Skin epidermis (tissue), 12 donors: ENCODE results near the gene FUS.
"Not testable (repeated sequence)": the region's sequence is repeated elsewhere in the genome, so short reads cannot be mapped to it uniquely, and the experiment has no call there.

Experiments used
- H3K27ac ChIP-seq, 21 experiments: fragments of 200-600 bp; sonication (generic) in 11 of 21; one replicate each; pipeline ENCODE4 v1.5.0; 2020; ENCODE audit warnings: mild to moderate bottlenecking in 3 of 21, inconsistent platforms in 2 of 21, moderate library complexity in 2 of 21
- H3K4me3 ChIP-seq, 7 experiments: fragments of 200-600 bp; sonication (generic) in 2 of 7; one replicate each; pipeline ENCODE4 v1.5.0; 2020; ENCODE audit warnings: inconsistent platforms in 2 of 7, mild to moderate bottlenecking in 2 of 7, moderate library complexity in 1 of 7

FUS gene

GRCh38 chr16:31179747-31180459, at the start of gene FUS:
Gene FUS, plus strand, starts transcription at chr16:31180139. Its CDS starts 76 bp downstream, at chr16:31180215.
- peak within 1 kb of the TSS; percentile 71 to 99 (median 96) for H3K27ac ChIP-seq
- H3K4me3 ChIP-seq = peak within 1 kb of the TSS; percentile 73 to 100 (median 94)

- Histone ChIP-seq H3K4me3 (peak overlapping the region in 1 of 7 experiments; percentile 7), H3K27ac (peak overlapping the region in 20 of 21 experiments; percentile 51 to 85 (median 78))
These were observed 49.5 kb upstream of the FUS start for GRCh38 chr16:31130336-31130891.

GRCh38 chr16:31130899-31131298, 49.0 kb upstream of the FUS start:
- peak overlapping the region in 20 of 21 experiments; percentile 0 to 85 (median 78) for H3K27ac ChIP-seq
- H3K4me3 ChIP-seq = no peak overlapping the region

- no peak overlapping the region for H3K4me3 ChIP-seq
- H3K27ac ChIP-seq = peak overlapping the region in 15 of 21 experiments; percentile 0 to 85 (median 75)
These were observed 48.5 kb upstream of the FUS start for GRCh38 chr16:31131416-31131815.

GRCh38 chr16:31131841-31132271, 48.1 kb upstream of the FUS start:
- Histone ChIP-seq H3K27ac (peak overlapping the region in 12 of 21 experiments; percentile 0 to 85 (median 68)), H3K4me3 (no peak overlapping the region)

- Histone ChIP-seq H3K27ac (peak overlapping the region in 10 of 21 experiments; percentile 1 to 85 (median 48)), H3K4me3 (no peak overlapping the region)
These were observed 47.5 kb upstream of the FUS start for GRCh38 chr16:31132303-31132979.

- H3K4me3 ChIP-seq = no peak overlapping the region
- peak overlapping the region in 3 of 21 experiments; percentile 1 to 35 (median 6) for H3K27ac ChIP-seq
These were observed 46.9 kb upstream of the FUS start for GRCh38 chr16:31133046-31133501.

- Histone ChIP-seq H3K4me3 (peak overlapping the region; percentile 26 to 63 (median 36)), H3K27ac (peak overlapping the region in 5 of 21 experiments; percentile 7 to 93 (median 83))
These were observed 45.8 kb upstream of the FUS start for GRCh38 chr16:31134091-31134571.

GRCh38 chr16:31134625-31135534, 45.1 kb upstream of the FUS start:
- peak overlapping the region; percentile 26 to 63 (median 36) for H3K4me3 ChIP-seq
- H3K27ac ChIP-seq = peak overlapping the region in 20 of 21 experiments; percentile 8 to 93 (median 78)

GRCh38 chr16:31135535-31136286, 44.2 kb upstream of the FUS start, which contains the start of gene PRSS8:
Gene PRSS8, minus strand, starts transcription at chr16:31135727. Its CDS starts 229 bp downstream, at chr16:31135498.
- Histone ChIP-seq H3K27ac (peak within 1 kb of the TSS in 20 of 21 experiments; percentile 8 to 93 (median 78)), H3K4me3 (peak within 1 kb of the TSS; percentile 26 to 63 (median 36))

- peak overlapping the region in 2 of 21 experiments; percentile 74 to 83 for H3K27ac ChIP-seq
These were observed 43.7 kb upstream of the FUS start for GRCh38 chr16:31136287-31136662.

GRCh38 chr16:31136822-31137499, 43.0 kb upstream of the FUS start:
- H3K4me3 ChIP-seq, H3K27ac ChIP-seq: not testable (repeated sequence)

More at GRCh38 chr16:31136287-31136662, 43.7 kb upstream of the FUS start:
- H3K4me3 ChIP-seq = no peak overlapping the region

GRCh38 chr16:31138621-31139578, 41.0 kb upstream of the FUS start:
- Histone ChIP-seq H3K27ac (peak overlapping the region in 14 of 21 experiments; percentile 12 to 75 (median 48)), H3K4me3 (no peak overlapping the region)

GRCh38 chr16:31141071-31141469, 38.9 kb upstream of the FUS start:
- peak overlapping the region in 20 of 21 experiments; percentile 72 to 96 (median 86) for H3K27ac ChIP-seq
- peak overlapping the region in 1 of 7 experiments; percentile 26 for H3K4me3 ChIP-seq

- peak overlapping the region in 20 of 21 experiments; percentile 72 to 96 (median 86) for H3K27ac ChIP-seq
- H3K4me3 ChIP-seq = peak overlapping the region in 5 of 7 experiments; percentile 26 to 51 (median 34)
These were observed 38.3 kb upstream of the FUS start for GRCh38 chr16:31141489-31142108.
